GM12891 (cell line): ENCODE results near the gene PIM3.

Experiments
- DNase-seq: peaks from one replicate; pipeline ENCODE4 v3.0.0; 2011; ENCODE audit warnings: low spot score; ENCODE audit not compliant: insufficient read length
- FAIRE-seq: peaks from 2 replicates; lab custom pipeline; 2011; peaks lifted over from hg19 to GRCh38; lab: Jason Lieb, UNC
- PAX5 ChIP-seq: IDR thresholded peaks from 2 replicates; pipeline ENCODE4 v1.6.1; 2011; ENCODE audit warnings: low read length, moderate library complexity, mild to moderate bottlenecking; ENCODE audit not compliant: insufficient read depth, severe bottlenecking
- POLR2A ChIP-seq: IDR thresholded peaks from 2 replicates; pipeline ENCODE4 v1.6.1; 2011; ENCODE audit warnings: low read depth, low read length, control low read depth
- POLR2AphosphoS5 ChIP-seq: IDR thresholded peaks from 2 replicates; pipeline ENCODE4 v1.6.1; 2011; ENCODE audit warnings: low read depth, low read length, control low read depth
- POU2F2 ChIP-seq: IDR thresholded peaks from 2 replicates; pipeline ENCODE4 v1.6.1; 2011; ENCODE audit warnings: low read depth, mild to moderate bottlenecking, control low read depth, low read length, moderate library complexity
- SPI1 ChIP-seq: IDR thresholded peaks from 2 replicates; pipeline ENCODE4 v1.6.1; 2011; ENCODE audit warnings: low read depth, low read length, control low read depth
- TAF1 ChIP-seq: IDR thresholded peaks from 2 replicates; pipeline ENCODE4 v1.6.1; 2011; ENCODE audit warnings: low read depth, low read length, control low read depth

Gene PIM3

GRCh38 chr22:49995361-49996118 lies 35.0 kb downstream of the PIM3 start:
- no peak for FAIRE-seq
- TF ChIP-seq SPI1 (no peak), POU2F2 (no peak), PAX5 (no peak), TAF1 (no peak), POLR2A (no peak), POLR2AphosphoS5 (no peak)
- DNase-seq: no peak

GRCh38 chr22:49996119-49996517 lies 35.5 kb downstream of the PIM3 start:
- TF ChIP-seq SPI1 (no peak), POLR2A (no peak), PAX5 (no peak), POLR2AphosphoS5 (no peak), TAF1 (no peak), POU2F2 (no peak)
- FAIRE-seq (no peak), DNase-seq (no peak)

- TF ChIP-seq PAX5: no peak
- DNase-seq (no peak), FAIRE-seq (no peak)
These were observed 36.1 kb downstream of the PIM3 start for GRCh38 chr22:49996518-49997250.

- FAIRE-seq (no peak), DNase-seq (no peak)
- TF ChIP-seq SPI1: no peak
- no peak for TF ChIP-seq POU2F2
- TF ChIP-seq PAX5: no peak
- TF ChIP-seq POLR2AphosphoS5: no peak
- no peak for TF ChIP-seq TAF1
- TF ChIP-seq POLR2A: no peak
These were observed 36.7 kb downstream of the PIM3 start for GRCh38 chr22:49997251-49997599.

GRCh38 chr22:49997932-49998717 lies 37.6 kb downstream of the PIM3 start:
- peak; percentile 26 for FAIRE-seq
- no peak for DNase-seq
- TF ChIP-seq POLR2AphosphoS5 (no peak), POLR2A (no peak), SPI1 (no peak), POU2F2 (no peak)

- no peak for TF ChIP-seq SPI1
- TF ChIP-seq POU2F2: no peak
- TF ChIP-seq TAF1: no peak
- TF ChIP-seq POLR2A: no peak
- TF ChIP-seq POLR2AphosphoS5: no peak
- TF ChIP-seq PAX5: no peak
- FAIRE-seq (no peak), DNase-seq (no peak)
These were observed 38.1 kb downstream of the PIM3 start for GRCh38 chr22:49998718-49999062.

GRCh38 chr22:49999063-49999945 lies 38.7 kb downstream of the PIM3 start:
- no peak for FAIRE-seq
- no peak for TF ChIP-seq PAX5
- TF ChIP-seq POLR2AphosphoS5: no peak
- TF ChIP-seq POLR2A: no peak
- no peak for TF ChIP-seq POU2F2
- TF ChIP-seq SPI1: no peak
- TF ChIP-seq TAF1: no peak

GRCh38 chr22:49999946-50000586 lies 39.5 kb downstream of the PIM3 start:
- no peak for TF ChIP-seq SPI1
- no peak for TF ChIP-seq POLR2A
- TF ChIP-seq POU2F2: no peak
- TF ChIP-seq TAF1: no peak
- no peak for TF ChIP-seq POLR2AphosphoS5
- no peak for TF ChIP-seq PAX5
- FAIRE-seq (no peak), DNase-seq (no peak)

More at GRCh38 chr22:49999063-49999945, 38.7 kb downstream of the PIM3 start:
- peak; percentile 43 for DNase-seq
